ENCODE measurements around the gene TTC9.

DNA sequence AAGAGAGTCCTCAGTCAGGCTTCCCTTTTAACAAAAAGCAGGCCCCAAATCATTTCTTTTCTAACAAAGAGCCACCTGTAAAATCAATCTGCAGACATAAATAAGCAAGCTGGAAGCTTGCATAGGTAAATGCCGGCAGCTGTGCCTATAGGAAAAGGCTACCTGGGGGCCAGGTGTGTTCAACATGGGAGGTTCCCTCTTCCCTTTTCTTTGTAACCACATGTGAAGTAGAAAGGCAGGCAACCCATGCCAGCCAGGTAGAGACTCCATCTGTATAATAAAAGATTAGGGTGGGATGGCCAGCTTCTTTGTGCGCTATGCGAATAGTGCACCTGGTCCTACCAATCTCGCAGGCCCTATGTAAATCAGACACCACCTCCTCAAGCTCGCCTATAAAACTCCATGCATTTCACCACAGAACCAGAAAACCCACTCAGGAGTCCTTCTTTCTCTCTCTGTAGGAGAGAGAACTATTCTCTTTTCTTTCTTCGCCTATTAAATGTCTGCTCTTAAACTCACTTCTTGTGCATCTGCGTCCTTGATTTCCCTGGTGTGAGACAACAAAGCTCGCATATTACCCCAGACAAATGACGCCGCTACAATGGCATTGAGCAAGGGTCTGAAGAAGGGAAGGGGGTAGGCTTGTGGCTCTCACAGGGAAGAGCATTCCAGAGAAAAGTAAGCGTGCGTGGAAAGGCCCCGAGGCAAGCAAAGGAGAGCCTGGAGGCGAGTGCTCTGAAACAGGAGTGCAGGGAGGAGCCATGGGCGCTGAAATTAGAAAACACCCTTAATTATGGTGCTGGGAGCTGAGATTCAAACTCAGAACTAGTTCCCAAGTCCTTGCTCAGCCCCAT, 67.2 kb downstream of the TTC9 start:
- TF ChIP-seq, protein P1, sequence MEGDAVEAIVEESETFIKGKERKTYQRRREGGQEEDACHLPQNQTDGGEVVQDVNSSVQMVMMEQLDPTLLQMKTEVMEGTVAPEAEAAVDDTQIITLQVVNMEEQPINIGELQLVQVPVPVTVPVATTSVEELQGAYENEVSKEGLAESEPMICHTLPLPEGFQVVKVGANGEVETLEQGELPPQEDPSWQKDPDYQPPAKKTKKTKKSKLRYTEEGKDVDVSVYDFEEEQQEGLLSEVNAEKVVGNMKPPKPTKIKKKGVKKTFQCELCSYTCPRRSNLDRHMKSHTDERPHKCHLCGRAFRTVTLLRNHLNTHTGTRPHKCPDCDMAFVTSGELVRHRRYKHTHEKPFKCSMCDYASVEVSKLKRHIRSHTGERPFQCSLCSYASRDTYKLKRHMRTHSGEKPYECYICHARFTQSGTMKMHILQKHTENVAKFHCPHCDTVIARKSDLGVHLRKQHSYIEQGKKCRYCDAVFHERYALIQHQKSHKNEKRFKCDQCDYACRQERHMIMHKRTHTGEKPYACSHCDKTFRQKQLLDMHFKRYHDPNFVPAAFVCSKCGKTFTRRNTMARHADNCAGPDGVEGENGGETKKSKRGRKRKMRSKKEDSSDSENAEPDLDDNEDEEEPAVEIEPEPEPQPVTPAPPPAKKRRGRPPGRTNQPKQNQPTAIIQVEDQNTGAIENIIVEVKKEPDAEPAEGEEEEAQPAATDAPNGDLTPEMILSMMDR (IDR thresholded peaks at IDR 0.05), result no peak
- TF ChIP-seq POLR2A (IDR thresholded peaks at IDR 0.05), result no peak

Measured in body of pancreas (tissue), 4 donors.